Measurements from ENCODE around the gene AQP1.

Gene AQP1

GRCh38 chr7:30938435-30939316 is 27.0 kb downstream of the AQP1 start:
- DNase-seq: peak; percentile 76

GRCh38 chr7:30941582-30942323 is 30.1 kb downstream of the AQP1 start:
- no peak for DNase-seq

GRCh38 chr7:30950197-30950596 is 38.5 kb downstream of the AQP1 start:
- no peak for DNase-seq

- DNase-seq: no peak
Measured at GRCh38 chr7:30954914-30955313, 43.3 kb downstream of the AQP1 start.

GRCh38 chr7:30956704-30957103 is 45.1 kb downstream of the AQP1 start:
- DNase-seq: no peak

- DNase-seq: no peak
Measured at GRCh38 chr7:30963842-30964241, 52.2 kb downstream of the AQP1 start, which contains the start of gene GHRHR. Gene GHRHR (plus strand): TSS chr7:30963953. CDS start chr7:30964069, 116 bp downstream.

- DNase-seq: no peak
Measured at GRCh38 chr7:30965372-30965771, 53.7 kb downstream of the AQP1 start.

GRCh38 chr7:30965883-30966282 is 54.2 kb downstream of the AQP1 start:
- no peak for DNase-seq

- peak; percentile 2 for DNase-seq
Measured at GRCh38 chr7:30968294-30968693, 56.6 kb downstream of the AQP1 start.

GRCh38 chr7:30968747-30969603 is 57.3 kb downstream of the AQP1 start:
- DNase-seq: no peak

GRCh38 chr7:30969604-30969970 is 57.9 kb downstream of the AQP1 start:
- no peak for DNase-seq

GRCh38 chr7:30970074-30970473 is 58.4 kb downstream of the AQP1 start:
- no peak for DNase-seq

- no peak for DNase-seq
Measured at GRCh38 chr7:30970594-30971094, 59.0 kb downstream of the AQP1 start.

- no peak for DNase-seq
Measured at GRCh38 chr7:30971440-30971839, 59.8 kb downstream of the AQP1 start.

GRCh38 chr7:30971840-30972563 is 60.3 kb downstream of the AQP1 start:
- no peak for DNase-seq

- DNase-seq: no peak
Measured at GRCh38 chr7:30973292-30973691, 61.6 kb downstream of the AQP1 start.

GRCh38 chr7:30973791-30974604 is 62.3 kb downstream of the AQP1 start:
- no peak for DNase-seq

GRCh38 chr7:30974605-30975255 is 63.1 kb downstream of the AQP1 start:
- peak; percentile 81 for DNase-seq

All from OCI-M1 (cell line).